Neural progenitor cell (in vitro differentiated cells): Measurements from ENCODE around the gene ACOXL. TPM values are rescaled to one million over a fixed set of nuclear protein-coding genes. Genes with fewer than 3 reads are reported as not detected.

Experiments
- DNase-seq: peaks from one replicate; pipeline ENCODE4 v3.0.0-alpha.2; 2016; ENCODE audit warnings: low spot score
- H2AFZ ChIP-seq: fragments of 200-600 bp; sonication (generic); replicated peaks from 2 replicates; pipeline ENCODE4 v1.6.1; 2016; ENCODE audit warnings: antibody characterized with exemption
- H3F3A ChIP-seq: fragments of 200-600 bp; sonication (generic); 2 replicates; pipeline ENCODE4 v1.6.1; 2016; ENCODE audit warnings: antibody characterized with exemption, low read depth
- H3K27ac ChIP-seq: fragments of 200-600 bp; sonication (generic); 2 replicates; pipeline ENCODE4 v1.5.1; 2016; ENCODE audit warnings: mild to moderate bottlenecking
- H3K27me3 ChIP-seq: fragments of 200-600 bp; sonication (generic); 2 replicates; pipeline ENCODE4 v1.6.1; 2016; ENCODE audit warnings: mild to moderate bottlenecking, moderate library complexity
- H3K36me3 ChIP-seq: fragments of 200-600 bp; sonication (generic); 2 replicates; pipeline ENCODE4 v1.5.1; 2016
- H3K4me1 ChIP-seq: fragments of 200-600 bp; sonication (generic); 2 replicates; pipeline ENCODE4 v1.6.1; 2016; ENCODE audit warnings: mixed run types
- H3K4me2 ChIP-seq: fragments of 200-600 bp; sonication (generic); 2 replicates; pipeline ENCODE4 v1.6.1; 2016
- H3K4me3 ChIP-seq: fragments of 200-600 bp; sonication (generic); 2 replicates; pipeline ENCODE4 v1.5.1; 2016
- H3K79me2 ChIP-seq: fragments of 200-600 bp; sonication (generic); 2 replicates; pipeline ENCODE4 v1.6.1; 2016; ENCODE audit warnings: low read depth
- H3K9ac ChIP-seq: fragments of 200-600 bp; sonication (generic); 2 replicates; pipeline ENCODE4 v1.6.1; 2016
- H3K9me3 ChIP-seq: fragments of 200-600 bp; sonication (generic); 2 replicates; pipeline ENCODE4 v1.5.1; 2016; ENCODE audit warnings: low read depth
- H4K20me1 ChIP-seq: fragments of 200-600 bp; sonication (generic); 2 replicates; pipeline ENCODE4 v1.6.1; 2016; ENCODE audit warnings: low read depth
- H3K27ac Mint-ChIP-seq: 3 replicates; pipeline ENCODE4 v1.8.0; 2021; ENCODE audit warnings: mixed read lengths
- H3K27me3 Mint-ChIP-seq: 2 replicates; pipeline ENCODE4 v1.8.0; 2022; ENCODE audit warnings: low read depth, mild to moderate bottlenecking, inconsistent platforms, moderate library complexity, mixed read lengths; ENCODE audit not compliant: insufficient read depth
- H3K36me3 Mint-ChIP-seq: 3 replicates; pipeline ENCODE4 v1.8.0; 2021; ENCODE audit warnings: mixed read lengths
- H3K4me1 Mint-ChIP-seq: 3 replicates; pipeline ENCODE4 v1.8.0; 2021; ENCODE audit warnings: mixed read lengths
- H3K4me3 Mint-ChIP-seq: 3 replicates; pipeline ENCODE4 v1.8.0; 2021; ENCODE audit warnings: mild to moderate bottlenecking, moderate library complexity, mixed read lengths
- H3K9me3 Mint-ChIP-seq: 3 replicates; pipeline ENCODE4 v1.8.0; 2020; ENCODE audit warnings: mixed read lengths
- CTCF ChIP-seq: fragments of 200-600 bp; sonication (generic); IDR thresholded peaks from 2 replicates; pipeline ENCODE4 v1.5.1; 2017; ENCODE audit warnings: antibody characterized with exemption, mild to moderate bottlenecking
- EZH2 ChIP-seq: fragments of 200-600 bp; sonication (generic); IDR thresholded peaks from 2 replicates; pipeline ENCODE4 v1.6.1; 2017; ENCODE audit warnings: antibody characterized with exemption, mild to moderate bottlenecking, moderate library complexity
- EZH2phosphoT487 ChIP-seq: fragments of 200-600 bp; sonication (generic); IDR thresholded peaks from 2 replicates; pipeline ENCODE4 v1.6.1; 2017; ENCODE audit warnings: antibody characterized with exemption
- total RNA-seq: library from RNA; depleted of rRNA; stranded (reverse); fragments of >200 nt; gene quantifications from 2 replicates; pipeline ENCODE4 v1.2.3, GENCODE V29; 2015; ENCODE audit warnings: low replicate concordance

ACOXL gene
- total RNA-seq, 1 donor from 2014 or later = 2.9 TPM

GRCh38 chr2:111155610-111156009 is 423.2 kb downstream of the ACOXL start:
- H3K36me3 Mint-ChIP-seq = peaks cover 51% of the 10 kb centered on the region
- H2AFZ ChIP-seq = no peak overlapping the region
- no peak overlapping the region for H3K4me2 ChIP-seq
- no peak for DNase-seq
- H3K36me3 ChIP-seq = peaks cover 18% of the 10 kb centered on the region
- peaks cover 5% of the 10 kb centered on the region for H3K4me1 ChIP-seq
- TF ChIP-seq EZH2phosphoT487 (no peak), EZH2 (no peak), CTCF (no peak)
- H3K4me3 Mint-ChIP-seq = no peak overlapping the region
- no peaks in the 10 kb centered on the region for H3K9me3 Mint-ChIP-seq
- peaks cover 50% of the 10 kb centered on the region for H3K4me1 Mint-ChIP-seq
- H3K79me2 ChIP-seq = peaks cover 94% of the 10 kb centered on the region
- H3K9me3 ChIP-seq = no peaks in the 10 kb centered on the region
- peaks cover 3% of the 10 kb centered on the region for H3K27me3 Mint-ChIP-seq
- H3K9ac ChIP-seq = no peak overlapping the region
- peaks cover 96% of the 10 kb centered on the region for H4K20me1 ChIP-seq
- no peak overlapping the region for H3K4me3 ChIP-seq
- no peak overlapping the region for H3K27ac Mint-ChIP-seq
- H3F3A ChIP-seq = peaks cover 3% of the 10 kb centered on the region
- H3K27ac ChIP-seq = no peak overlapping the region
- no peaks in the 10 kb centered on the region for H3K27me3 ChIP-seq

- H3K4me2 ChIP-seq = no peak overlapping the region
- TF ChIP-seq CTCF (no peak), EZH2 (no peak), EZH2phosphoT487 (no peak)
- H3K4me1 Mint-ChIP-seq = peaks cover 58% of the 10 kb centered on the region
- peaks cover 3% of the 10 kb centered on the region for H3F3A ChIP-seq
- H3K79me2 ChIP-seq = peaks cover 88% of the 10 kb centered on the region
- H3K36me3 ChIP-seq = peaks cover 13% of the 10 kb centered on the region
- no peak overlapping the region for H3K4me3 Mint-ChIP-seq
- peaks cover 49% of the 10 kb centered on the region for H3K36me3 Mint-ChIP-seq
- H3K4me1 ChIP-seq = peaks cover 5% of the 10 kb centered on the region
- no peaks in the 10 kb centered on the region for H3K9me3 Mint-ChIP-seq
- no peak overlapping the region for H3K27ac ChIP-seq
- no peak overlapping the region for H3K27ac Mint-ChIP-seq
- H3K27me3 ChIP-seq = no peaks in the 10 kb centered on the region
- H3K27me3 Mint-ChIP-seq = peaks cover 3% of the 10 kb centered on the region
- no peak overlapping the region for H3K9ac ChIP-seq
- no peaks in the 10 kb centered on the region for H3K9me3 ChIP-seq
- H2AFZ ChIP-seq = no peak overlapping the region
- no peak overlapping the region for H3K4me3 ChIP-seq
- H4K20me1 ChIP-seq = peaks cover 96% of the 10 kb centered on the region
- no peak for DNase-seq
These were observed 424.2 kb downstream of the ACOXL start for GRCh38 chr2:111156529-111156928.

GRCh38 chr2:111157071-111157661 is 424.8 kb downstream of the ACOXL start:
- no peak for DNase-seq
- H3K27me3 ChIP-seq = no peaks in the 10 kb centered on the region
- H2AFZ ChIP-seq = no peak overlapping the region
- Mint-ChIP-seq H3K4me3 (no peak overlapping the region), H3K27me3 (peaks cover 3% of the 10 kb centered on the region), H3K9me3 (no peaks in the 10 kb centered on the region), H3K27ac (no peak overlapping the region), H3K4me1 (peaks cover 63% of the 10 kb centered on the region), H3K36me3 (peaks cover 47% of the 10 kb centered on the region)
- H3K9ac ChIP-seq = no peak overlapping the region
- H3K4me1 ChIP-seq = peaks cover 5% of the 10 kb centered on the region
- H3K27ac ChIP-seq = no peak overlapping the region
- H3K4me3 ChIP-seq = no peak overlapping the region
- H3K36me3 ChIP-seq = peaks cover 7% of the 10 kb centered on the region
- H3K9me3 ChIP-seq = no peaks in the 10 kb centered on the region
- H4K20me1 ChIP-seq = peaks cover 98% of the 10 kb centered on the region
- H3F3A ChIP-seq = peaks cover 3% of the 10 kb centered on the region
- no peak for TF ChIP-seq EZH2phosphoT487
- TF ChIP-seq CTCF = no peak
- TF ChIP-seq EZH2 = no peak
- H3K79me2 ChIP-seq = peaks cover 88% of the 10 kb centered on the region
- H3K4me2 ChIP-seq = no peak overlapping the region
